Measurements from ENCODE around the gene SIRPG.

GRCh38 chr20:1621316-1621715 is 36.3 kb downstream of the SIRPG start:
- no peak for TF ChIP-seq POLR2A (IDR thresholded peaks at IDR 0.05)
- TF ChIP-seq, protein P1, sequence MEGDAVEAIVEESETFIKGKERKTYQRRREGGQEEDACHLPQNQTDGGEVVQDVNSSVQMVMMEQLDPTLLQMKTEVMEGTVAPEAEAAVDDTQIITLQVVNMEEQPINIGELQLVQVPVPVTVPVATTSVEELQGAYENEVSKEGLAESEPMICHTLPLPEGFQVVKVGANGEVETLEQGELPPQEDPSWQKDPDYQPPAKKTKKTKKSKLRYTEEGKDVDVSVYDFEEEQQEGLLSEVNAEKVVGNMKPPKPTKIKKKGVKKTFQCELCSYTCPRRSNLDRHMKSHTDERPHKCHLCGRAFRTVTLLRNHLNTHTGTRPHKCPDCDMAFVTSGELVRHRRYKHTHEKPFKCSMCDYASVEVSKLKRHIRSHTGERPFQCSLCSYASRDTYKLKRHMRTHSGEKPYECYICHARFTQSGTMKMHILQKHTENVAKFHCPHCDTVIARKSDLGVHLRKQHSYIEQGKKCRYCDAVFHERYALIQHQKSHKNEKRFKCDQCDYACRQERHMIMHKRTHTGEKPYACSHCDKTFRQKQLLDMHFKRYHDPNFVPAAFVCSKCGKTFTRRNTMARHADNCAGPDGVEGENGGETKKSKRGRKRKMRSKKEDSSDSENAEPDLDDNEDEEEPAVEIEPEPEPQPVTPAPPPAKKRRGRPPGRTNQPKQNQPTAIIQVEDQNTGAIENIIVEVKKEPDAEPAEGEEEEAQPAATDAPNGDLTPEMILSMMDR (IDR thresholded peaks at IDR 0.05): no peak

Measured in thyroid gland (tissue), 4 donors.